CD14-positive monocyte (primary cell): Measurements from ENCODE around the gene TMPRSS5. TPM values are rescaled to one million over a fixed set of nuclear protein-coding genes. Genes with fewer than 3 reads are reported as not detected.

Source experiments
- DNase-seq, 3 donors: peaks; one replicate each; pipeline ENCODE4 v3.0.0-alpha.2; 2011 to 2022
- H2AFZ ChIP-seq: 2 replicates; pipeline ENCODE4 v1.6.0; 2012; ENCODE audit warnings: mild to moderate bottlenecking, low read depth, low read length, inconsistent platforms; ENCODE audit not compliant: insufficient read depth, poor library complexity, severe bottlenecking
- H3K27ac ChIP-seq, 2 donors: 1 replicate in 1 of 2; 2 replicates in 1 of 2; pipeline ENCODE4 v1.5.1; 2012 to 2013; ENCODE audit warnings: low read length in 2 of 2, control low read depth in 1 of 2, inconsistent platforms in 1 of 2, low read depth in 1 of 2, mild to moderate bottlenecking in 1 of 2
- H3K27me3 ChIP-seq, 2 donors: one replicate each; pipeline versions ENCODE4 v1.6.0 to v1.6.1; 2011 to 2013; ENCODE audit warnings: low read length in 2 of 2; ENCODE audit not compliant: control insufficient read depth in 2 of 2, insufficient read depth in 2 of 2
- H3K36me3 ChIP-seq, 2 donors: replicated peaks in 1 of 2; 1 replicate in 1 of 2; 2 replicates in 1 of 2; pipeline versions ENCODE4 v1.5.1 to v1.6.1; 2012 to 2013; ENCODE audit warnings: low read length in 2 of 2, control low read depth in 1 of 2, inconsistent platforms in 1 of 2, mild to moderate bottlenecking in 1 of 2; ENCODE audit not compliant: insufficient read depth in 2 of 2, control insufficient read depth in 1 of 2
- H3K4me1 ChIP-seq, 2 donors: 1 replicate in 1 of 2; 2 replicates in 1 of 2; pipeline versions ENCODE4 v1.5.1 to v1.6.1; 2012 to 2013; ENCODE audit warnings: low read length in 2 of 2, control low read depth in 1 of 2, inconsistent platforms in 1 of 2, mild to moderate bottlenecking in 1 of 2, moderate library complexity in 1 of 2; ENCODE audit not compliant: insufficient read depth in 2 of 2, control insufficient read depth in 1 of 2
- H3K4me2 ChIP-seq: replicated peaks from 2 replicates; pipeline ENCODE3; 2012; ENCODE audit warnings: low read length, moderate library complexity, mild to moderate bottlenecking; ENCODE audit not compliant: poor library complexity, severe bottlenecking; ENCODE audit errors: extremely low read depth
- H3K4me3 ChIP-seq, 3 experiments: fragments of 200-600 bp in 1 of 3; sonication (generic) in 1 of 3; replicated peaks in 1 of 3; 1 replicate in 2 of 3; 2 replicates in 1 of 3; pipeline ENCODE4 v1.5.1; 2011 to 2013; ENCODE audit warnings: low read length in 3 of 3, mild to moderate bottlenecking in 3 of 3, control low read depth in 2 of 3, low read depth in 2 of 3, inconsistent platforms in 1 of 3, moderate library complexity in 1 of 3
- H3K79me2 ChIP-seq: 2 replicates; pipeline ENCODE4 v1.6.0; 2012; ENCODE audit warnings: mild to moderate bottlenecking, control low read depth, inconsistent platforms, low read length, moderate library complexity; ENCODE audit not compliant: insufficient read depth
- H3K9ac ChIP-seq: 2 replicates; pipeline ENCODE4 v1.6.0; 2017; ENCODE audit warnings: low read length, mild to moderate bottlenecking; ENCODE audit not compliant: insufficient read depth, poor library complexity, severe bottlenecking
- H3K9me3 ChIP-seq, 2 donors: replicated peaks in 1 of 2; 1 replicate in 1 of 2; 2 replicates in 1 of 2; pipeline versions ENCODE4 v1.5.1 to v1.6.1; 2012 to 2013; ENCODE audit warnings: low read length in 2 of 2, control low read depth in 1 of 2; ENCODE audit not compliant: control insufficient read depth in 1 of 2, insufficient read depth in 1 of 2
- H4K20me1 ChIP-seq: 2 replicates; pipeline ENCODE4 v1.6.0; 2012; ENCODE audit warnings: mild to moderate bottlenecking, low read length, control low read depth, moderate library complexity; ENCODE audit not compliant: insufficient read depth
- H3K27ac Mint-ChIP-seq, 7 donors: one replicate each; pipeline ENCODE4 v1.8.0; 2020; ENCODE audit warnings: mild to moderate bottlenecking in 7 of 7, mixed read lengths in 7 of 7, moderate library complexity in 6 of 7, inconsistent platforms in 2 of 7
- H3K27me3 Mint-ChIP-seq, 3 donors: one replicate each; pipeline ENCODE4 v1.8.0; 2021 to 2022; ENCODE audit warnings: low read depth in 3 of 3, mild to moderate bottlenecking in 3 of 3, mixed read lengths in 3 of 3, moderate library complexity in 3 of 3, inconsistent platforms in 1 of 3
- H3K36me3 Mint-ChIP-seq, 2 donors: one replicate each; pipeline ENCODE4 v1.8.0; 2020; ENCODE audit warnings: mixed read lengths in 2 of 2, inconsistent platforms in 1 of 2, mild to moderate bottlenecking in 1 of 2
- H3K4me1 Mint-ChIP-seq: one replicate; pipeline ENCODE4 v1.8.0; 2020; ENCODE audit warnings: mild to moderate bottlenecking, mixed read lengths
- H3K4me3 Mint-ChIP-seq, 2 donors: one replicate each; pipeline ENCODE4 v1.8.0; 2020; ENCODE audit warnings: mild to moderate bottlenecking in 2 of 2, mixed read lengths in 2 of 2, moderate library complexity in 1 of 2
- H3K9me3 Mint-ChIP-seq, 7 donors: one replicate each; pipeline ENCODE4 v1.8.0; 2020 to 2022; ENCODE audit warnings: mixed read lengths in 7 of 7, mild to moderate bottlenecking in 6 of 7, moderate library complexity in 6 of 7, inconsistent platforms in 2 of 7
- CTCF ChIP-seq: fragments of 200-600 bp; IDR thresholded peaks from one replicate; pipeline ENCODE4 v1.8.0; 2022; ENCODE audit warnings: antibody characterized with exemption, mild to moderate bottlenecking
- WGBS: methylation state at CpG from one replicate; pipeline ENCODE4 v1.1.5; 2013; ENCODE audit warnings: missing lambda C conversion rate; ENCODE audit not compliant: insufficient coverage; 5-methylcytosine and 5-hydroxymethylcytosine counted together
- intact Hi-C, 2 donors: fragments of 100-400 bp; cut with micrococcal nuclease; formaldehyde crosslinking; loops; one replicate each; pipeline versions ENCODE4 v1.15.0 to v1.15.1; 2023
- polyA plus RNA-seq, 3 donors: library from polyadenylated mRNA; depleted of rRNA in 1 of 3; unstranded in 2 of 3; stranded (reverse) in 1 of 3; fragments of 300-500 nt in 2 of 3; fragments of >200 nt in 1 of 3; fragmentation: Illumina TruSeq in 2 of 3; gene quantifications; 1 replicate in 2 of 3; 2 replicates in 1 of 3; pipeline ENCODE4 v1.2.3, GENCODE V29; 2012 to 2021

Gene TMPRSS5
- polyA plus RNA-seq, 3 donors = 0.80 TPM; not detected in 2

- no peaks in the 10 kb centered on the region for H4K20me1 ChIP-seq
- H3K9me3 Mint-ChIP-seq = peaks cover 0 to 2% (median 0%) of the 10 kb centered on the region in 7 donors
- H3K4me1 Mint-ChIP-seq = peaks cover 8% of the 10 kb centered on the region
- no peak overlapping the region for H3K4me3 ChIP-seq
- no peak overlapping the region for H3K9ac ChIP-seq
- H3K27me3 Mint-ChIP-seq = no peaks in the 10 kb centered on the region
- no peak for DNase-seq
- H3K36me3 ChIP-seq = peaks cover 29 to 48% of the 10 kb centered on the region in 2 donors
- no peaks in the 10 kb centered on the region for H3K27me3 ChIP-seq
- no peak overlapping the region for H3K27ac Mint-ChIP-seq
- no peaks in the 10 kb centered on the region for H3K9me3 ChIP-seq
- TF ChIP-seq CTCF = no peak
- H3K4me1 ChIP-seq = peaks cover 3 to 5% of the 10 kb centered on the region in 2 donors
- no peak overlapping the region for H2AFZ ChIP-seq
- H3K4me3 Mint-ChIP-seq = no peak overlapping the region
- no peak overlapping the region for H3K27ac ChIP-seq
- H3K36me3 Mint-ChIP-seq = peaks cover 39 to 52% of the 10 kb centered on the region in 2 donors
- no peaks in the 10 kb centered on the region for H3K79me2 ChIP-seq
- H3K4me2 ChIP-seq = no peak overlapping the region
- 95% methylated on average over 2 of the region's 4 CpGs for WGBS
- intact Hi-C loops = no loop called here
These were observed 25.0 kb upstream of the TMPRSS5 start for GRCh38 chr11:113730887-113731726.

GRCh38 chr11:113729456-113729855 is 23.3 kb upstream of the TMPRSS5 start:
- WGBS = no CpG with 5 or more reads among the region's 5 CpGs
- no peak overlapping the region for H3K9ac ChIP-seq
- H3K36me3 Mint-ChIP-seq = peaks cover 30 to 39% of the 10 kb centered on the region in 2 donors
- intact Hi-C loops = no loop called here
- H3K4me1 Mint-ChIP-seq = peaks cover 8% of the 10 kb centered on the region
- H3K4me3 ChIP-seq = no peak overlapping the region
- no peaks in the 10 kb centered on the region for H3K27me3 Mint-ChIP-seq
- no peak overlapping the region for H2AFZ ChIP-seq
- TF ChIP-seq CTCF = no peak
- no peak overlapping the region for H3K27ac ChIP-seq
- H3K27me3 ChIP-seq = no peaks in the 10 kb centered on the region
- no peak for DNase-seq
- H3K4me3 Mint-ChIP-seq = no peak overlapping the region
- no peaks in the 10 kb centered on the region for H3K79me2 ChIP-seq
- peaks cover 0 to 2% (median 0%) of the 10 kb centered on the region in 7 donors for H3K9me3 Mint-ChIP-seq
- no peaks in the 10 kb centered on the region for H4K20me1 ChIP-seq
- peaks cover 3 to 5% of the 10 kb centered on the region in 2 donors for H3K4me1 ChIP-seq
- no peaks in the 10 kb centered on the region for H3K9me3 ChIP-seq
- H3K27ac Mint-ChIP-seq = peak overlapping the region in 2 of 7 donors; percentile 12 to 33
- peaks cover 16 to 32% of the 10 kb centered on the region in 2 donors for H3K36me3 ChIP-seq
- H3K4me2 ChIP-seq = no peak overlapping the region
